GM19351 (cell line): ENCODE data around the gene MYH1.
"Not testable (repeated sequence)": the region's sequence is repeated elsewhere in the genome, so short reads cannot be mapped to it uniquely, and the experiment has no call there.

Source experiments
- ATAC-seq: cut with Tn5 transposase; IDR thresholded peaks from one replicate; pipeline ENCODE4 v1.9.1; 2021; ENCODE audit warnings: mild to moderate bottlenecking, moderate library complexity; ENCODE audit not compliant: unreplicated experiment

MYH1 gene

DNA sequence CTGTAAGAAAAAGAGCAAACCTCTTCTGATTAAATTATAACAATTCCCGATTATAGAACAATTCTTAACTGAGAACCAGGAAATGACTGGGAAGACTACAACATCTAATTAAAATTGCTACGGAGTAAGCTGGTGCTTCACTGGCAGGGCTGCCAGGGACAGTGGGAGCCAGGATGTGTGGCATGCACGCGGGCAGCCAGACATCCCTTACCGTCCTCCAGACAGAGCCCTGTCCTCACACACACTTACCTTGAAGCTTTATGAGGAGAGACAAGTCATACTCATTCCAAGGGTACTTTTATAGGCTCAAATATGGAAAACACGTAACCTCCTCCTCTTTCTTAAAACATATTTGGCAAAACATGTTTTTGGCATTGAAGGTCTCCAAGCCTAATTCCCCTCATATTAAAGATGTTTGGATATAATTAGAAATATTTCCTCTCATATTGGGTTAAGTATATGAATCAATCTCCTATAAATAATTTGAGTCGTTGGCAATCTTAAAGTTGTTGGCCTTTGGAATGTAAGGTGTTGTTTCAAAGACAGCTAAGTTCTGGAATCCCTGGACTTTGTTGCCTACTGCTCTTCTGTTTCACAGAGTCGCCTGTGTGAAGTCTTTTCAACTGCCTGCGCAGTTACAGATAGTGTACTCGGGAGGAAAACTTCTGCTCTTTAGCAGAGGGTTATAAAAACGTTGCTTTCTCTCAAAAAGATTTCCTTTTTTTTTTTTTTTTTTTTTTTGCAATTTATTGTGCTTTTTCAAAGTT, at the start of gene MYH1:
TSS of gene MYH1 (minus strand) at position 272 of the 767 bp plus-strand sequence. CDS start 1,900 bp downstream, outside the sequence.
- ATAC-seq, result no peak

DNA sequence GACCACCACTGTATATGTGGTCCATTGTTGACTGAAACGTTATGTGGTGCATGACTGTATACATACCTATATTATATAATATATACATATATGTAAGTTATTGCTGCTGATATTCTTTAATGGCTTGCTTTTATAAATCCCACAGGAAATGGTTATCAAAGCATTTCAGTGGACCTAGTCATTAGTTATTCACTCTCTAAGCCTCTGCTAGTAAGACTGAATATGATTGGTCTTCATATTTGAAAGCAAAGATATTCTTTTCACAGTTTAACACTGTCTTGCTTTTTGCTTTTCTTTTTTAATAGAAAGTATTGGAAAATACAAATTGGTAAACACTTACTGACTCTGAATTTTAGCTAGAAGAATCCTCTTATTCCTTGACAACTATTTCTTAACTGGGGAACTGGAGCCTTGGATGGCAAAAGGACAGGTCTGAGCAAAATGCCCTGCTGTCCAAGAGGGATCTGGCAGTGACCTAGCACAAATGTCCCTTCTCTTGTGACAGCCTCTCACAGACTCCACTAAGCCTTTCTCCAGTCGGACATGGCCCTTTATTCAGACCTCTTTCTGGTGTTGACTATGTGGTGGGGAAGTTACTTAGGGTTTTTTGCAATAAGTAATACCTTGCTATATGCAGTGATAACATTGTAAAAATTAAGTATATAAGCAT, 45.8 kb upstream of the MYH1 start:
- no peak for ATAC-seq

DNA sequence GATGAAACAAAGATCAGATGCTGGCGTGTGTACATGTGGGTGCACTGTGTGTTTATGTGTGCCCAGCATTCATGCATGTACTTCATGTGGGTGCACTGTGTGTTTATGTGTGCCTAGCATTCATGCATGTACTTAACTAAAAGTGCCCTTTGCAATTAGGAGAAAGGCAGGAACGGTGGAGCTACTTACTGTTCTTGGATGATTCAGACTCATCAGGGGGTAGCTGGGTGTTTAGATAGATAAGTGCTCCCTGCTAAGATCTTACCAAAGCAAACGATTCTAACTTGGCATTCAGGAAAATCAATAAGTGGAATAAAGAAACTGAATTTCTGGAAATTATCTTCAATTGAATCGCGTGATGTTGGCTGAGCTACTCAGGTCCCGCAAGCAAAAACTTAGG, 39.7 kb upstream of the MYH1 start:
- no peak for ATAC-seq

DNA sequence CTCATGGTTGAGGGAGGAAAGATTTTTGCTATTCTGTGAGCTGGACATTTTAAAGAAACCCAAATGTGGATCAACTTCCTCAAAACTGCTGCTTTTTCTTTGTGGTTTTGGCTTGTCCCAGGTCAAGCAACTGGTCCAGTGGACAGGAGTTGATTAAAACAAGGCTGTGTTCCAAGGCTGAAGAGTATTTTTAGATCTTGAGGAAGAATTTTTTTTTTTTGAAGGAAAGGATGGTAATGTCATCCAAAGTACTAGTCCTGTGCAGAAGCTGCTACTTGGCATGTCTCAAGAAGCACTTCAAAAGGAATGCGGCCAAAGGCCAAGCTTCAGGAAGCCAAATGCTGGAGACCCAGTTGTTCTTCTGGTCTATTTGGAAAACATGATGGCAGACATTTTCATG, 39.1 kb upstream of the MYH1 start:
- ATAC-seq, result no peak

DNA sequence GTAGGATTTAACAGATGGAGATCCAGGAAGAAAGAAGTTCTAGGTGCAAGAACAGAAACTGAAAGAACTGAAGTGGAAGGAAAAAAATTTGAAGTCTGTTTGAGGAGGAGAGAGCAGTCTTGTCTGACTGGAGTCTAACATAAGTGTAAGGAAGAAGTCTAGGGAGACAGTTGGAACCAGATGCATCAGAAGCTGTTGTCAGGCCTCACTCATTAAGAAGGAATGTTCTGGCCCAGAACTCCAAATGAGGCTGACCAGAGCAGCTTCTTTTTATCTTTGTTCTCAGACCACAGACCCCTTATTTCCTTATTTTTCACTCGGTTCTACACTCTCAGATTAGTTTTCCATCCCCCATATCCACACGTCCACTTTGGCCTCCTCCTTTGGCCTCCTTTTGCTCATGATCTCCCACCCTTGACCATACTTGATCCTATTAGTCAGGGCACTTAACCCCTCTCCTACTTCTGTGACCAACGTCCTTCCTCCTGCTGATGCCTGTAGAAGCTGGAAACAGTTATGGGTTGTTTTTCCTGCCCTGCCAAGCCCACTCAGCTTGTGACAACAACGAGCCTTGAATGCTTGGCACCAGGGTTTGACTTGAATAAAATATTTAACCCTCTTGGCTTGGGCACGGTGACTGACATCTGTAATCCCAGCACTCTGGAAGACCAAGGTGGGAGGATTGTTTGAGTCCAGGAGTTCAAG, 38.1 kb upstream of the MYH1 start:
- no peak for ATAC-seq

DNA sequence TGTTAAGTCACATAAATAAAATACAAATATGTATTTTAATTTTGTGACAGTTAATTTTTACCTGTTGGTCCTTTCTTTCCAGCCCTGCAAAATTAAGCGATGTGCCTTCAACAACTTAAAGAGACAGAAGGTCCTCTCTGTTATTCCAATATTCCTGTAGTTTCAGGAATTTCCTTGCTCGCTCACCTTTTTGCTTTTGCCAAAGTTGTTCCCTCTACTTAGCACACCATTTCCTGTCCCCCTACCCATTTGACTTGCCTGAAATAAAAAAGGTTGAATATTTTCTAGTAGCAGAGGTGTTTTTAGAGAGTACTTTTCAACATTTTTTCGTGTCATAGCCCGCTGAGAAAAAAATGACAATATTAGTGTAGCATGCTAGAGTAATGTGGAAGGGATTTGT, 31.7 kb upstream of the MYH1 start:
- ATAC-seq, result no peak

DNA sequence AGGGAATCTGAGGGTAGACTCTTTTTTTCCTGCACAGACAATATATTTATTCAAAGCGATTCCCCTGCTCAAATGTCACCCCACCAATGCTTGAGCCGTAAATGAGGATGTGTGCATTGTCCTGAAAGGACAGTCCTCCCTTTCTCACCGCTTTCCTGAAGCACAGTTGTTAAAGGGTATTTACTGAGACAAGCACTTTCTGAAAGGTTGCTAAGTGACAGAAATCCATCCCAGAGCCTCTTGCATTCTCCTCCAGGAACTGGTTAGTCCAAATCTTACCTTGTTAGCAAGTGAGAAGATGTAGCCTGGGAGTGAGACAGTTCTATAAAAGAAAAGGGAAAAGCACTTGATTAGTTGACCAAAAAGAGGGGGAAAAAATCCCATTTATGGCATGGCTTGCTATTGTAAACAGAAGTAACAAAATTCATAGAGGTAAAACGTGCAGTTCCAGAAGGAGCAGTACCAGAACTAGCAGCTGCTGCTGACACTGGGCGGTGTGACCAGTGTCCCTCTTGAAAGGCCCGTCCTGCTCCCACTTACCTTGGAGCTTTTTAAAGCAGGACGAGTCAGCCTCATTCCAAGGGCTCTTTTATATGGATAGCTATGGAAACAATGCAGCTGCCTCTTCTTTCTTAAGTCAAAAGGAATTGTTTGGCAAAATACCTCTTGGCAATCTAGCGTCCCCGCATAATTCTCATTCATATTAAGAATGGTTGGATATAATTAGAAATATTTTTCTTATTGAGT, 30.9 kb upstream of the MYH1 start, which contains the start of gene MYH2:
TSS of gene MYH2 (minus strand) at position 563 of the 747 bp plus-strand sequence. CDS start 1,738 bp downstream, outside the sequence.
- no peak for ATAC-seq

DNA sequence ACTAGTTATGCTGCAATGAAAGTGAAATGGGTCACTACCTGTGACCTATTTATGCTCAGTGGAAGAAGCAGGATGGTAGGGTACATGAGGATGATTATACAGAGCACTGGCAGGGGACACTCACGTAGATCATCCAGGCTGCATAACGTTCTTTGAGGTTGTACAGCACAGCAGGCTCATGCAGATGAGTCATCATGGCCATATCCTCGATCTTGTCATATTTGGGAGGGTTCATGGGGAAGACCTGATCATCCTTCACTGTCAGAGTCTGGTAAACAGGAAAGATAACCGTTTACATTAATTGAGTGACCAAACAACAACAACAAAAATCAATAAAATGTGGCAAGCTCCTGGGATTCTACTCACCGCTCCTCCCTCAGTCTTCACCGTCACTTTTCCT, 29.0 kb upstream of the MYH1 start:
- no peak for ATAC-seq

DNA sequence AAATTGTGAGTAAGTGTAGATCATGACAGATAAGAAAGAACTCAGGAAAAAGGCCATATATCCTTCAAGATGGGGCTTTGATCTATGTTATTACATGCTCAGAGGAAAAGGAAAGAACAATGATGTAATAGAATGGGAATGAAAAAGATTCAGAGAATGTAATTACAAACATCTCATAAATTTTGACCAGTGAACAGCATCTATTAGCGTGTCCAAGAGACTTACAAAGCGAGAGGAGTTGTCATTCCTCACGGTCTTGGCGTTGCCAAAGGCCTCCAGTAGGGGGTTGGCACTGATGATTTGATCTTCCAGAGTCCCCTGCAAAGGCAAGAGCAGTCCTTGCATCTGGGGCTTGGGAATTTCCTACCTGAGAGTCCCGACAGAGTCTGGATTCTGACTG, 25.1 kb upstream of the MYH1 start:
- not testable (repeated sequence) for ATAC-seq

DNA sequence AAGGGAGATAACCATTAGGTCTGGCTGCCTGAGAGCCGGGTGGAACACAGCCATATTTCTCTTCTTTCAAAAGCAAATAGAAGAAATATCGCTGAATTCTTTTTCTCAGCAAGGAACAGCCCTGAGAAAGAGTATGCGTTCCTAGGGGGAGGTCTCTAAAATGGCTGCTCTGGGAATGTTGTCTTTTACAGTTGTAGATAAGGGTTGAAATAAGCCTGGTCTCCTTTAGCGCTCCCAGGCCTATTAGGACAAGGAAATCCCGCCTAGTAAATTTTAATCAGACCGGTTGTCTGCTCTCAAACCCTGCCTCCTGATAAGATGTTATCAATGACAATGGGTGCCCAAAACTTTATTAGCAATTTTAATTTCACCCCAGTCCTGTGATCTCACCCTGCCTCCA, 22.8 kb upstream of the MYH1 start:
- not testable (repeated sequence) for ATAC-seq

DNA sequence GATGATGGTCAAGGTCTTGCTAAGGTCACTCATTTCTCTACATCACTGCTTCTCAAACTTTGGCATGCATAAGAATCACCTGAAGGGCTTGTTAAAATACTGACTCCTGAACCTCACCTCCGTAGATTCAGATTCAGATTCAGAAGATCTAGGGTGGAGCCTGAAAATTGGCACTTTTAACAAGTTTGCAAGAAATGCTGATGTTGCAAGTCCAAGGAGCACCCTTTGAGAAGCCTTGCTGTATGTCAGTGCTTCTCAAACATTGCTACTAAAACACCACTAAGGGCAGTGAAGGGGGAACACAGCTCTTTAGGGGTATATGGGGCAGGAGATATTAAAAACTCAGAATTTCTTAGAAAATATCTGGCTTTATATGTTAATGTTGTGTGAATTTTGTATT, 13.7 kb upstream of the MYH1 start:
- no peak for ATAC-seq

DNA sequence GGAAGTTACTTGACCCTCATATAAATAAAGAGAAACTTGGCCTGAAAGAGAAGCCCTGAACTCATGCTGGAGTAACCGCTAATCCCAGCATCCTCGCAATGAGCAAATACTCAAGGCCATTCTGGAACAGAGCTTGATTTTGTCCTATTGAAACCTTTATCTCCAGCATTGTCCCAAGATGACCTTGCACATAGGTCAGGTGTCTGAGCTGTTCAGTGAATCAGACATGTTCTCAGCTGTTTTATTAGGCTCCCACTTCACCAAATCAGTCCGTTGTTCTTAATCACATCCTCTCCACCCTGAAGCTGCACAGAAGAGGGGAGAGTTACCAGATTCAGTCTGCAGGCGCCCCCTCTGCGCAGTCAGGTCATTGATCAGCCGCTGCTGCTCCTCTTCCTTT, 9.1 kb upstream of the MYH1 start:
- ATAC-seq, result no peak

DNA sequence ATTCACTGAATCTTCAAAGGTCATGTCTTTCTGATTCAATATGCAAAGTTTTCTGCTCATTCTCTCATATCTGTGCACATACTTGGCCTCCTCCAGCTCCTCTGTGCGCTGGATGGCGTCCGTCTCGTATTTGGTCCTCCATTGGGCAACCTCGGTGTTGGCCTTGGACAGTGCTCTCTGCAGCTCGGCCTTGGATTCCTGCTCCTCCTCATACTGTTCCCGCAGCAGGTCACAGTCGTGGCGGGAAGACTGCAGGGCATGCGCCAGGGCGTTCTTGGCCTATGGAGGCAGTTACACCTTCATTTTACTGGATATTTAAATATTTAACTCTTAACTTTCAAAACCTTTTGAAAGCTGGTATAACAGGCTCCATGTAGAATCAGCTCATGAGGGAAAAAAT, 8.2 kb upstream of the MYH1 start:
- no peak for ATAC-seq

DNA sequence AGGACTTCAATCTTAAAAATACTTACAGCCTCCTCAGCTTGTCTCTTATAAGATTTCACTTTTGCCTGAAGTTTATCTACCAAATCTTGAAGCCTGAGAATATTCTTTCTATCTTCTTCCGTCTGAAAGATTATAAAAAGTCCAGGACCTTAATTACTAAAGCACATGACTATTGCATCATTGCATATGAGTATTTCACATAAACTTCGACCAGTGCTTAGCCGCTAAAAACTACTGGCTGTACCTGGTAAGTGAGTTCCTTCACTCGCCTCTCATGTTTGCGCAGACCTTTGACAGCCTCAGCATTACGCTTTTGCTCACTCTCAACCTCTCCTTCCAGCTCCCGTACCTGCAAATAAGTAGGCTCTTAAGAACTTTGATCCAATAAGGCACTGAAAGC, 4.7 kb upstream of the MYH1 start:
- ATAC-seq, result no peak

DNA sequence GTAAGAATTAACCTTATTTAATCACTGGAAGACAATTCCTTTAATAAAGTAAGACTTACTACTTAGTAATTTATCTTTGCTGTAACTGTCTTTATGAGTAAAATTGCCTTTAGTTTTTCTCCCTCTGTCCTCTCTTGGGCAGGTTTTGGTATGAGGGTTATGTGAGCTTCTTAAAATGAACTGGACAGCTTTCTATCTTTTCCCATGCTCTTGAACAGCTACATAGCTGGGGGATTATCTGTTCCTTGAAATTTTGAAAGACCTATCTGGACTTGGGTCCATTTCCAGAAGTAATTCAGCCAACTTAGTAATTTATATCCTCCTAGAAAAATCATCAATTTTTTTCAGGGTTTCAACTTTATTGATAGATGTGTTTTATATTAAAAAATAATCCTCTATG, 3.6 kb upstream of the MYH1 start:
- ATAC-seq, result no peak

DNA sequence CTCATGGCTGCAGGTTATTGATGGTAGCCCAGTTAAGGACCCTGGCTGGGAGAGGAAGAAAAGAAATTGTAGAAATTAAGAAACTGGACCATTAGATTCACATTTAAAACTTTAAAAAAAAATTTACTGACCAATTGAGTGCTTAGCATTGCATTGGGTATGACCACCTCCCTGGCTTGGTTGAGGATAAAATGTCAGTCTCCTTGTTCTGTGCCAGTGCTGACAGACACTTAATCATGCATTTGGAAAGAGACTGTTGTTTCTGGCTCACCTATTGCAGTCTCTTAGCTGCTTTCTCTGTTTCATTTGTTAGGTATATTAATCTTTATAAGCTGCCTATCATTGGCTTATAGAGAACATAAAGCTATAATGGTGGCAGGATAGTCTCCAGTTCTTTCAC, 1.7 kb downstream of the MYH1 start:
- no peak for ATAC-seq

DNA sequence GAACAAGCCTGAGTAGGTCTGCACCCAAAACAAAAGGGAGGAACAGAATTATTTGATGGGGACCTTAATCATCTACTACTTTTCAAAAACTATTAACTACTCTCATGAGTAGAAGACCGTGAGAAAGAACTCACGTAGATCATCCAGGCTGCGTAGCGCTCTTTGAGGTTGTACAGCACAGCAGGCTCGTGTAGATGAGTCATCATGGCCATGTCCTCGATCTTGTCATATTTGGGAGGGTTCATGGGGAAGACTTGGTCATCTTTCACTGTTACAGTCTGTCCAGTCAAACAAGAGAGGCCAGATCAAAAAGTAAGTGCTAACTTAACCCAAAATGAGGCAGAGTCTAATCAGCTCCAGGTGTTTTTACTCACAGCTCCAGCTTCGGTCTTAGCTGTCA, 2.3 kb downstream of the MYH1 start:
- no peak for ATAC-seq

DNA sequence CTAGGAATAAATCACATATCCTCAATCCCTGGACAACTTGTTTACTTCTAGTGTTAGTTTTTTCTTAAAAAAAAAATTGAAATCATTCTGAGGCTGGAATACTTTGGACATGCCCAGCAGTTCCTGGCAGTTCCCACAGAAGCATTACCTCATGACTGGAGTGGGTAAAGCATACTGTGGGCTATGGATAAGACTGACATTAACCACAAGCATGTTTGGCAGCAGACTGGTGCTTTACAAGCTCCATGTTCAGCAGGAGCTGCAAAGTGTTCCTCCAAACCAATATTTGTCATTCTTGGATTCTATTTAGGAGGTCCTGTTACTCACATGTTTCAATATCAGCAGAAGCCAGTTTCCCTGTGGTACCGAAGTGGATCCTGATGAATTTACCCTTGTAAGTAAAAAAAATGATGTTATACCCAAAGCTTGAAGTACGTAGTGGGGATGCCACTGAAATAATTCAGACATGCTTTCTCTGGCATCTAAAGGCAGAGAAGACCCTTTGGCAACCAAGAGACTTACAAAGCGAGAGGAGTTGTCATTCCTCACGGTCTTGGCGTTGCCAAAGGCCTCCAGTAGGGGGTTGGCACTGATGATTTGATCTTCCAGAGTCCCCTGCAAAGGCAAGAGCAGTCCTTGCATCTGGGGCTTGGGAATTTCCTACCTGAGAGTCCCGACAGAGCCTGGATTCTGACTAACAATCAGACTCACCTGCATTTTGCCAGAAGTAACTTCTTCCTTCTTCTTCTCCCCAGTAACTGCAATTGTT, 4.9 kb downstream of the MYH1 start:
- no peak for ATAC-seq

DNA sequence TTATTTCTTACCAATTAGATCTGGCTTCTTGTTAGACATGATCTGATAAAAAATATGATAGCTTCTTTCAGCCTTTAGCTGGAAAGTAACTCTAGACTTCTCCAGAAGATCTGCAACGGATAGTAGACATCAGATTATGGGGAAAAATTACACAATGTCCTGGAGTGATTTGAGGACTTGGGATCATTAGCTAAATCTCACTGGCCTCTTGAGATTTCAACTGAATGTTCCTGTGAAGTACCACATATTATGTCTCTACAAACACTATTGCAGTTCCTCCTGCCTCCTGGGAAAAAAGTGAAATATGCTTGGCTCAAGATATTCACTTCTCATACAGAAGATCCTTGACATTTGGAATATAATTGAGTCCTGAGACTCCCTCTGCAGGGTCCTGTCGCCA, 5.5 kb downstream of the MYH1 start:
- ATAC-seq, result no peak

DNA sequence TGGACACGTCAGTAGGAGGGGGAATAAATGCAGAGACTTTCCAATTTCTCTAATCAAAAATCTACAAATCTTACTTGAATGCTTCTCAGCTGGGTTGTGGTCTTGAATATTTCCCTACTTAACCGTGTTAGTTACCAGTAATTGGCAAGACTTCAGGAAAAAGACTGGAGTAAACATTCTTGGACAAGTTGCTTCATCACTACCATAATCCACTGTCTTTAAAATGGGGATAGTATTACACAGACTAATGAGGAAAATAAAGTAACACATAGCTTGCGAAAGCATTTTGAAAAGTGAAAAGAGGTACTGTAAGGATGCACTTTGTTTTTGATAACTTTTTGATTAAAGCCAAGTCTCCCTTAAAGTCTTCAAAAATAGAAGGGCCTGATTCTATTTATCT, 18.4 kb downstream of the MYH1 start:
- no peak for ATAC-seq
